HL-60 (cell line): ENCODE measurements around the gene MKLN1.

ENCODE experiments used
- GABPA ChIP-seq: IDR thresholded peaks from 2 replicates; pipeline ENCODE4 v1.6.1; 2012; ENCODE audit warnings: low read depth
- POLR2AphosphoS5 ChIP-seq: IDR thresholded peaks from 2 replicates; pipeline ENCODE4 v1.6.1; 2012; ENCODE audit warnings: low read depth
- TF ChIP-seq, protein P1 (sequence below): IDR thresholded peaks from 2 replicates; pipeline ENCODE4 v1.6.1; 2012; ENCODE audit warnings: low read depth; ENCODE audit not compliant: insufficient replicate concordance
- TF ChIP-seq, protein P2 (sequence below): IDR thresholded peaks from one replicate; pipeline ENCODE4 v1.5.1; 2011; ENCODE audit warnings: low read length, control low read depth, inconsistent platforms; ENCODE audit not compliant: insufficient read depth

DNA sequence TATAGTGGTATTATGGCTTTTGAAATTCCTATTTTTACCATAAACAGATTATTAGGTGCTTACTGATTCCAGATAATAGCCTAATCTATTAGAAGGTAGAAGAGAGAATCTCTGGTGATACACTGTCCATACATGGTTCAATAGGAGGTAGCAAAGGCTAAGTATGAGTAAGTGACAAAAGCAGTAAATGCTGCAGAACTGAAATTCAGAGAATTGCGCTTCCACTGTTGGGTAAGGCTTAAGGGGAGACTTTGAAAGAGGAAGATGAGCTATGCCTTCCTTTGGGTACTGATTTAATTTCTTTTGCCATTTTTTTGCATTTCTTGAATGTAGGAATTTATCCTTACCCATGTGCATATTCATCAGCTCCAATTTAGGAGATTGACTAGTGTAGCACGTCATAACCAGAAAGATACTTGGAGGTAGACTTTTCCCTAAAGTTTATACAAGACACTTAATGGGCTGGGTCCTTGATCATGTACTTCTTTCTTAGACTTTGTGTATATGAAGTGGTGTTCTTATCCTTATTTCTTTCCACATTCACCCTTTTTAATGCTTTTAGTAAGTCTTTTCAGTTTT, 15.3 kb downstream of the MKLN1 start:
- TF ChIP-seq, protein P1, sequence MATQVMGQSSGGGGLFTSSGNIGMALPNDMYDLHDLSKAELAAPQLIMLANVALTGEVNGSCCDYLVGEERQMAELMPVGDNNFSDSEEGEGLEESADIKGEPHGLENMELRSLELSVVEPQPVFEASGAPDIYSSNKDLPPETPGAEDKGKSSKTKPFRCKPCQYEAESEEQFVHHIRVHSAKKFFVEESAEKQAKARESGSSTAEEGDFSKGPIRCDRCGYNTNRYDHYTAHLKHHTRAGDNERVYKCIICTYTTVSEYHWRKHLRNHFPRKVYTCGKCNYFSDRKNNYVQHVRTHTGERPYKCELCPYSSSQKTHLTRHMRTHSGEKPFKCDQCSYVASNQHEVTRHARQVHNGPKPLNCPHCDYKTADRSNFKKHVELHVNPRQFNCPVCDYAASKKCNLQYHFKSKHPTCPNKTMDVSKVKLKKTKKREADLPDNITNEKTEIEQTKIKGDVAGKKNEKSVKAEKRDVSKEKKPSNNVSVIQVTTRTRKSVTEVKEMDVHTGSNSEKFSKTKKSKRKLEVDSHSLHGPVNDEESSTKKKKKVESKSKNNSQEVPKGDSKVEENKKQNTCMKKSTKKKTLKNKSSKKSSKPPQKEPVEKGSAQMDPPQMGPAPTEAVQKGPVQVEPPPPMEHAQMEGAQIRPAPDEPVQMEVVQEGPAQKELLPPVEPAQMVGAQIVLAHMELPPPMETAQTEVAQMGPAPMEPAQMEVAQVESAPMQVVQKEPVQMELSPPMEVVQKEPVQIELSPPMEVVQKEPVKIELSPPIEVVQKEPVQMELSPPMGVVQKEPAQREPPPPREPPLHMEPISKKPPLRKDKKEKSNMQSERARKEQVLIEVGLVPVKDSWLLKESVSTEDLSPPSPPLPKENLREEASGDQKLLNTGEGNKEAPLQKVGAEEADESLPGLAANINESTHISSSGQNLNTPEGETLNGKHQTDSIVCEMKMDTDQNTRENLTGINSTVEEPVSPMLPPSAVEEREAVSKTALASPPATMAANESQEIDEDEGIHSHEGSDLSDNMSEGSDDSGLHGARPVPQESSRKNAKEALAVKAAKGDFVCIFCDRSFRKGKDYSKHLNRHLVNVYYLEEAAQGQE: no peak
- TF ChIP-seq, protein P2, sequence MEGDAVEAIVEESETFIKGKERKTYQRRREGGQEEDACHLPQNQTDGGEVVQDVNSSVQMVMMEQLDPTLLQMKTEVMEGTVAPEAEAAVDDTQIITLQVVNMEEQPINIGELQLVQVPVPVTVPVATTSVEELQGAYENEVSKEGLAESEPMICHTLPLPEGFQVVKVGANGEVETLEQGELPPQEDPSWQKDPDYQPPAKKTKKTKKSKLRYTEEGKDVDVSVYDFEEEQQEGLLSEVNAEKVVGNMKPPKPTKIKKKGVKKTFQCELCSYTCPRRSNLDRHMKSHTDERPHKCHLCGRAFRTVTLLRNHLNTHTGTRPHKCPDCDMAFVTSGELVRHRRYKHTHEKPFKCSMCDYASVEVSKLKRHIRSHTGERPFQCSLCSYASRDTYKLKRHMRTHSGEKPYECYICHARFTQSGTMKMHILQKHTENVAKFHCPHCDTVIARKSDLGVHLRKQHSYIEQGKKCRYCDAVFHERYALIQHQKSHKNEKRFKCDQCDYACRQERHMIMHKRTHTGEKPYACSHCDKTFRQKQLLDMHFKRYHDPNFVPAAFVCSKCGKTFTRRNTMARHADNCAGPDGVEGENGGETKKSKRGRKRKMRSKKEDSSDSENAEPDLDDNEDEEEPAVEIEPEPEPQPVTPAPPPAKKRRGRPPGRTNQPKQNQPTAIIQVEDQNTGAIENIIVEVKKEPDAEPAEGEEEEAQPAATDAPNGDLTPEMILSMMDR: no peak
- no peak for TF ChIP-seq POLR2AphosphoS5
- no peak for TF ChIP-seq GABPA
